Measurements from ENCODE around the gene MAP1B.

Gene MAP1B

DNA sequence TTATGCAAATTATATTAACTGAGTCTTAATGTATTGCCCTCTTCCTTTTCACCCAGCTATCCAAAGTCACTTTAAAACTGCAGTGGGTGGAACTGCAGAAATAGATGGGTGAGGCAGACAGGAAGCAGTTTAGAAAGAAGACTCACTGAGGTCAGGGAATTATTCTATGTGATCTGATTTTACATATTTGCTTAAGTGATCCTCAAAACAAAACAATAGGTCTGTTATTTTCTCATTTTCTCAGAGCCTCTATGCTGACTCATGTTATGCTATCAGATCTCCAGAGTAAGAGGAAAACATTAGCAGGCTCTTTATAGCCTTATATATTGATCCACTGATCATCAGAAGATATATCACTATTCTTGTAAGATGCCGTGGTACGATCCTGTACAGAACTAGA lies 149.3 kb downstream of the MAP1B start:
- Histone ChIP-seq H3K9me3 (ENCODE audit: control insufficient read depth, insufficient read depth, low read length) (no peaks in the 10 kb centered on the region), H3K36me3 (ENCODE audit: control insufficient read depth, insufficient read depth, low read length) (no peaks in the 10 kb centered on the region), H3K27ac (ENCODE audit: low read length) (no peak overlapping the region), H3K4me3 (ENCODE audit: low read length) (no peak overlapping the region), H3K4me1 (ENCODE audit: control insufficient read depth, insufficient read depth, low read length) (no peaks in the 10 kb centered on the region), H3K27me3 (ENCODE audit: control insufficient read depth, insufficient read depth, low read length) (no peaks in the 10 kb centered on the region)
- no CpG with 5 or more reads among the region's 2 CpGs for WGBS (ENCODE audit: insufficient coverage, insufficient read length)
- no peak for DNase-seq (ENCODE audit: low read depth, low spot score)

Measured in iPS DF 6.9 (cell line).